SKM-1 treated with dmso at 0.1 percent for 144 hours (cell line): Measurements from ENCODE around the gene RGS7.
"Not testable (repeated sequence)": the region's sequence is repeated elsewhere in the genome, so short reads cannot be mapped to it uniquely, and the experiment has no call there.

Experiments
- DNase-seq: peaks from one replicate; lab custom pipeline; 2025; ENCODE audit not compliant: unreplicated experiment; lab: John Stamatoyannopoulos, UW

Gene RGS7

GRCh38 chr1:241274693-241275092, 82.3 kb downstream of the RGS7 start:
- DNase-seq = no peak

- no peak for DNase-seq
Measured at GRCh38 chr1:241272828-241273227, 84.2 kb downstream of the RGS7 start.

GRCh38 chr1:241271427-241271826, 85.6 kb downstream of the RGS7 start:
- no peak for DNase-seq

DNA sequence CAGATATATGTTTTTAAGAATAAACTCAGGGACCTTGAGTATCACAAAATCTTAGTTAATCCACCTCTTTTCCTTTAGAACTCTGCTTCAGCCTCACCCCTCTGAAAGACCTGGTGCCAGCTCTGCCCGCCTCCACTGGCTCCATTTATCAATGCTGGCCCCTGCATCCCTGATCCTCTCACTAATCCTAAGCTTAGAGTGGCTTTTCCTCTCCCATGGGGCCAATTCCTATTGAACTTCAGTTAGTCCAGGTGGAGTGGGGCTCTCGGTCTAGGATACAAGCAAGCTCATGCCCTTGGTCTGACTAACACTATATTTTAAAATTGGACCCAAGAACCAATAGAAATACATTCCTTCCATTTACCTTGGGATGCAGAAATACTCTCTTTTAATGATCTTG, 87.0 kb downstream of the RGS7 start:
- DNase-seq = no peak

DNA sequence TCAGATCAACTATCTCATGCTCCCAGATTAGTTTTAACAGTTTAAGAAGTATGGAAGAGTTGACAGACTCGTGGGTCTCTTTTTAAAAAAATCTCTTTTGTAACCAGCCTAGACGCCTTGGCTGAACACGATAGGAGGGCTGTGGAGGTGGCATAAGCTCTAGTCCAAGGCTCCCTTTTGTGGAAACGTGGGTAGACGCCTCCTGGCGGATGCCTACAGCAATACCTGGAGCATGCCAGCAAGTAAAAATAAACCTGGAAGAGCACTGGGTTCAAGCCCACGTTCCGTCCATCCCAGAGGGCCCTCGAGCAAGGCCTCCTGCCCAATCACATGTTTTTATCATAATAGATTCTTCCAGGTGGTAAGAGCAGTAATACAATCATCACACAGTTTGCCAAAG, 87.9 kb downstream of the RGS7 start:
- no peak for DNase-seq

- no peak for DNase-seq
Measured at GRCh38 chr1:241266121-241266520, 90.9 kb downstream of the RGS7 start.

DNA sequence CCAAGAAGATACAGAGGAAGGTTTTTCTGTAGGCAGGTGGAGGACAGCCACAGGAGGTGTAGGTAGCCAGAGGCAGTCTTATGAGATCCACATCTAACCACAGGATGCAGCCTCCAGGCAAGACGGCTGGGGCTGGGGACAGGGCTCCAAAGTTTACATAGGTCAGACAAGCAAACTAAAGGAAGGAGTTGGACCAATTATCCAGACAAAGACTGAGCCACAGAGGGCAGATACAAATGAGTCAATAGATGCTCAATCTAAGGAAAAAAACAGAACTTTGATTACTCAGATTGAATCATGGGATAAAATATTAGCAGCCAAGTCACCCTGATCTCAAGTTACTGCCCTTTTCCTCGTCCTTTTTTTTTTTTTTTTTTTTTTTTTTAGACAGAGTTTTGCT, 91.6 kb downstream of the RGS7 start:
- no peak for DNase-seq

- DNase-seq = no peak
Measured at GRCh38 chr1:241263346-241263745, 93.7 kb downstream of the RGS7 start.

DNA sequence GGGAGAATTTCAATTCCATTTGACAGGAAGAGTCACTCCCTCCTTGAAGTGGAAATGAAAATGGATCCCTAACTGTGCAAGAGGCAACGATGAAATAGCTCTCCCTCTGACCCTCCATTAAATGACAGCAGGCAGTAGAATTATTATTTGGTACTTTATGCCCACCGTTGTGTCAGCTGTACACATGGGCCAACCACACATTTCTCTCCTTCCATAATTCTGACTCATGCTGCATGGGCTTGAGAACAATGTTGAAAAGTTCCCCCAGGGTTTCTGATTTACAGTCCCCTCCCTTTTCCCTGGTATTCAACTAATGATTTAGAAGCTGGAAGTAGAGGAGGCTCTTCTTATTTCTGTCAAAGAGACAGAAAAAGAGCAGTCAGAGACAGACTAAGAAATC, 103.5 kb downstream of the RGS7 start:
- DNase-seq = no peak

GRCh38 chr1:241250465-241250864, 106.5 kb downstream of the RGS7 start:
- no peak for DNase-seq

- no peak for DNase-seq
Measured at GRCh38 chr1:241240069-241240468, 116.9 kb downstream of the RGS7 start.

DNA sequence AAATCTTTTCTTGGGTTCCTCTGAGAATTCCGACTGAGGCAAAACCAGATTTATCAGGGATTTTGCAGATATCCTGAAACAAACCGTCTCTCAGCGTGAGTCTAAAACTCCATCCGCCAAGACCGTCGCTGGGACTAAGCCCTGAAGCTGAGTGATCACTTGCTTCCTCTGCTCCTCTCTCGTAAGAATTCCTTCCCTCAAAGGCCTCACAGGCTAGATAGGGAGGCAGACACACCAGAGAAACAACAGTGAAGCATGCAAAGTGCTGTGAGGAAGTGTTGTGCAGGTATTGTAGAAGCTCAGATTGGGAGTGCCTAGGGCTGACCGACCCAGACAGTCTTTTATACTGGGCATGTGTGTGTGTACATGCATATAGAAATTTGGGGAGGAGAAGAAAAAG, 119.1 kb downstream of the RGS7 start:
- no peak for DNase-seq

GRCh38 chr1:241235256-241235897, 121.6 kb downstream of the RGS7 start:
- no peak for DNase-seq

GRCh38 chr1:241229711-241230110, 127.3 kb downstream of the RGS7 start:
- DNase-seq = no peak

- no peak for DNase-seq
Measured at GRCh38 chr1:241229216-241229615, 127.8 kb downstream of the RGS7 start.

DNA sequence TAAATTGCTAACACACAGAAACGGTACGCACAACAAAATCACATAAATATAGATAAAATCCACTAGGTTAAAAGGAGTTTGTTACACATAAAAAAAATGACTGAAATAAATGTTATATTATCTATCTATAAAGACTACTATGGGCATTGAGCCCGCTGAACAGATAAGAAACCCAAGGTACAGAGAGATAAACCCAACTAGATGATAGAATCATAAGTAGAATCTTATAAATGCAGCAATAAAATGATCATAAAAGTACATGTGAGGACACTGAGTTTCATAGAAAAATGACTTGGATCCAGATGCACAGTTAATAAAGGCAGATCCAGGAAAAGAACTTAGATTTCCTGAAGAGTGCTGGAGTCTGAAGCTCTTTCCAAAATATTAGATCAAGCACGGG, 128.7 kb downstream of the RGS7 start:
- DNase-seq = no peak

DNA sequence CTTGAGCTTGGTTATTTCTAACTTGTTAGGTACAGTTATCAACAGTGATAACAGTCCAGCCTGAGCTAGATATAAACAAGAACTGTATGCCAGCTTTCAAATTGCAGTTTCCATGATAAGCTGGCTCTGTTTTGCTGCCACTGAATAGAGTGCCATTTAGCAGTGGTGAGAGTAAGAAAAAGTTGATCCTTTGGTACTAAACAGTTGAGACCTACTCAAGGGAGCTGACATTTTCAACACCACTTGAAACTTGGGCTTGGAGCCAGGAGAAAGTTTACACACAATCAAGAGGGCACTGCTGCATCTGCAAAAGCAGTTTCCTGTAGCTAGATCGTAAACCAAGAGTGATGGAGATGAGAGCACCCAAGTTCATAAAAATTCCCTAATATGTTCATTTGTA, 131.3 kb downstream of the RGS7 start:
- DNase-seq = no peak

- not testable (repeated sequence) for DNase-seq
Measured at GRCh38 chr1:241224189-241224588, 132.8 kb downstream of the RGS7 start.

- not testable (repeated sequence) for DNase-seq
Measured at GRCh38 chr1:241222813-241223212, 134.2 kb downstream of the RGS7 start.

DNA sequence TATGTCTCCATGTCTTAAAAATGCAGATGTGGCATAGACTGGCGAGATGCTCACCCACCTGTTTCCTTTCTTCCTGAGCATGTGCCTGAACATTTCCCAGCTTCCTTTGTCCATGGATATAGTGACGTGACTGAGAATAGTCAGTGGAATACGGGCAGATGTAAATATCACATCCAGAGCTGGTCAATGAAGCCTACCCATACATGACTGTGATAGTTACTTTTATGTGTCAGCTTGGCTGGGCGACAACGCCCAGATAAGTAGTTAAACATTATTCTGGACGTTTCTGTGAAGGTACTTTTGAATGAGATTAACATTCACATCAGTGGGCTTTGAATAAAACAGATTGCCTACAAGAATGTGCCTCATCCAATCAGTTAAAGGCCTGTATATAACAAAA, 135.7 kb downstream of the RGS7 start:
- DNase-seq = no peak

- not testable (repeated sequence) for DNase-seq
Measured at GRCh38 chr1:241220913-241221312, 136.1 kb downstream of the RGS7 start.

- DNase-seq = no peak
Measured at GRCh38 chr1:241219449-241219848, 137.6 kb downstream of the RGS7 start.

- no peak for DNase-seq
Measured at GRCh38 chr1:241217516-241217915, 139.5 kb downstream of the RGS7 start.

- DNase-seq = no peak
Measured at GRCh38 chr1:241215683-241216082, 141.3 kb downstream of the RGS7 start.
